ENCODE results near the gene SCFD1.

Gene SCFD1

GRCh38 chr14:30757082-30757481, 135.0 kb downstream of the SCFD1 start:
- no peak for DNase-seq (ENCODE audit: low spot score)

DNA sequence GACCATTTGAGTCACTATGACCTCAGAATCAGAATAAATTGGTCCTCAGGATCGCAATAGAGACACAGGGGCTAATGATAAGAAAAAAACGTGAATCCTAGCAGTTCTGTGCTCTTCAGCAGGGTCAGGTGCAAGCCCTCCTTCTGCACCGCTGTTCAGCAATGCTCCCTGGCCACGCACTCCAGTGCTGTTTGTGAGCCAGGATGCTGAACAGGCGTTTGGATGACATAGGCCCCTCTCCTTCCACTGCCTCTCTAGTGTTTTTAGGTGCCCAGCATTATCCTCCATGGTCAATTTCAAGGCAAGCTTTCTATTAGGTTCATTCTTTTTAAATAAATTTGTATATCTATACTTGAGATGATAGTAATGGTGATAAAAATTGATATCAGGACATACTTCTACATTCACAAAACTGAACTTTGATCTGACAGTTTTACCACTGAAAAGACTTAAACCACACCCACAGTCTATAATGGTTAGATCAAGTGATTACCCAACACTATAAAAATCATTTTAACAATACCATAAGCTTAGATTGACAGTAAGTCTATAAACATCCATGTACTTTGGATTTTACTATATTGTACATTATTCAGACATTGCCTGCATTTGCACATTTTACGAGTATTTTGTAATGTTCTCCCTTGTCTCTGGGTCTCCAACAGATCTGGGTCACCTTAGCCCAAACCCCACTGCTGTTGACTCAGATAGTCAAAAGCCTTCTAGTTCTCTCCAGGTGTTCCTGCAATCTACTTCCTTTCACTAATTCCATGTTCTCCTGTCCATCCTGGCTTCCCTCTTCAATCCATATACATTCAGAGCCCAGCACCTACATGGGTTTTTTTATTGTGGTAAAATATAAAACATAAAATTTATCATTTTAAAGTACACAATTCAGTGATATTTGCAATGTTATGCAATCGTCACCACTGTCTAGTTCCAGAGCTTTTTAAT, 137.3 kb downstream of the SCFD1 start:
- DNase-seq (ENCODE audit: low spot score), result no peak

- no peak for DNase-seq (ENCODE audit: low spot score)
These were observed 141.8 kb downstream of the SCFD1 start for GRCh38 chr14:30763891-30764290.

DNA sequence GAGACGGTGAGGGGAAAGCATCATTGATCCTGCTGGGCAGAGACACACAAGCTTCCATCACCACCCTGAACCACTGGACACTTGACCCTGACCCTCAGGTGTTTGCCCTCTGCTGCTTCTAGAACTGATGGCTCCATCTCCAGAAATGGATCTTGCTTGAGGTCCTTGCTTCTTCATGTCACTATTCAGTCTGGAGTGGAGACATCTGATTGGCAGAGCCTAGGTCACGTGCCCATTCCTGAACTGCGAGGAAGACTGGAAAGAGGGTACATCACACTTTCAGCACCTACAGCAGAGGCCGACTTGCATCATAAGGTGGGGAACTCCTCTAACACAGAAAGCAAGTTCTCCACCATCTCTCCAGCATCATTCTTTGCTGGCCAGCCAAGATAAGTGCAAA, 145.5 kb downstream of the SCFD1 start:
- DNase-seq (ENCODE audit: low spot score), result no peak

DNA sequence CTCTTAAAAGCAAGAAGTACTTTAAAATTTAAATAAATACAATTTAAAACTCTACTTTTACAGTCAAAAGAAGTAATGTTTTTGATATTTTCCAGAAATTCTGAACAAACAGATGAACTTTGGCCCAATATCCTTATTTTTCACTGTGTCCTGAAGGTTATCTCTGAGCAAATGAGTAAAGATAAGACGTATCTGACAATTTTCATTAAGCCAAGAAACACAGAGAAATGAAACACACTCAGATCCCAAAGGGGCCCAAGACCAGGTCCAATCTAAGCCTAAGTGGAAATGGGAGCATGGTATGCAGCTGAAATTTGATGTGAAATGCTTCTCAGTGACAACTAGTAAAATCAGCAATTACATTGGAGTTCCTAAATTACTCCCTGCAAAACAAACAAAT, 146.7 kb downstream of the SCFD1 start:
- no peak for DNase-seq (ENCODE audit: low spot score)

DNA sequence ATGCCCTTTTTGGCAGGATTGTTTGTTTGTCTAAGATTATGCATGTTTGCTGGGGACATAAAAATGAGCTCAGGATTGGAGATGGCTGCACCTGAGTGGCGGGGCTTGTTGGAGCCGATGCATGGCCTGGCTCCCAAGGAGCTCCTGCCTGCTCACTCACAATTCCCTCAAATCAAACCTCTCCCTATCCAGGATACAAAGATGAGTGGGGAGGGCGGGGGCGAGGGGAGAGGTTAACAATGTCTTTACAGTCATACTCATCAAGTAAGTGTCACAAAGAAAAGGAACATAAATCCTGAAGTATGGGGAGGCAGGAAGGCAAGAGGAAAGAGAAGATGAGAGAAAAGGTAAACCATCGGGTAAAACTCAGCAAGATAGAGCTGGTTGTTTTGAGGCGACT, 148.3 kb downstream of the SCFD1 start:
- no peak for DNase-seq (ENCODE audit: low spot score)

- no peak for DNase-seq (ENCODE audit: low spot score)
These were observed 149.5 kb downstream of the SCFD1 start for GRCh38 chr14:30771595-30771994.

DNA sequence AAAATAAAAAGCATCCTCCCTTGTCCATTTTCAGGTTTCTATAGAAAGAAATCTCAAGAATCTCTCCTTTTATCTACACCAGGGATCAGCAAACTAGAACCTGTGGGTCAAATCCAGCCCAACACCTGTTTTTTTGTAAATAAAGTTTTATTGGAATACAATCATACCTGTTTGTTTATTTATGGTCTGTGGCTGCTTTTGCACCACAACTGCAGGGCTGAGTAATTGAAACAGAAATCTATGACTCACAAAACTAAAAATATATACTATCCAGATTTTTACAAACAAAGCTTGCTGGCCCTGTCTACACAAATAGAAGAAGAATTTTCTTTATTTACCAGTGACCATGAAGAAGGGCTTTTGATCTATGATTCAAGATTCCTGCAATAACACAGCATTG, 157.1 kb downstream of the SCFD1 start:
- DNase-seq (ENCODE audit: low spot score), result no peak

All from ecto neural progenitor cell (in vitro differentiated cells).